Skeletal muscle tissue (tissue), 4 donors: ENCODE results near the gene FAM20B. TPM values are rescaled to one million over a fixed set of nuclear protein-coding genes. Genes with fewer than 3 reads are reported as not detected.
A peak's percentile ranks its signal among the peaks of the same experiment; 100 is the strongest.
"Not testable (repeated sequence)": the region's sequence is repeated elsewhere in the genome, so short reads cannot be mapped to it uniquely, and the experiment has no call there.

Experiments
- H3K27ac ChIP-seq: one replicate; pipeline ENCODE4 v1.7.0; 2013; ENCODE audit warnings: mild to moderate bottlenecking, low read depth, low read length, inconsistent platforms
- H3K27me3 ChIP-seq, 3 donors: one replicate each; pipeline ENCODE4 v1.7.0; 2013; ENCODE audit warnings: low read length in 3 of 3; ENCODE audit not compliant: control insufficient read depth in 3 of 3, insufficient read depth in 3 of 3
- H3K36me3 ChIP-seq, 3 donors: one replicate each; pipeline ENCODE4 v1.7.0; 2013; ENCODE audit warnings: low read length in 3 of 3; ENCODE audit not compliant: control insufficient read depth in 3 of 3, insufficient read depth in 3 of 3
- H3K4me1 ChIP-seq, 3 donors: one replicate each; pipeline ENCODE4 v1.7.0; 2013; ENCODE audit warnings: low read length in 3 of 3, mild to moderate bottlenecking in 3 of 3; ENCODE audit not compliant: control insufficient read depth in 3 of 3, insufficient read depth in 3 of 3
- H3K4me3 ChIP-seq, 3 donors: one replicate each; pipeline ENCODE4 v1.7.0; 2013; ENCODE audit warnings: low read length in 3 of 3
- H3K9ac ChIP-seq, 3 donors: one replicate each; pipeline ENCODE4 v1.7.0; 2013; ENCODE audit warnings: low read length in 3 of 3, mild to moderate bottlenecking in 3 of 3, moderate library complexity in 2 of 3, low read depth in 1 of 3
- H3K9me3 ChIP-seq, 3 donors: one replicate each; pipeline ENCODE4 v1.7.0; 2013; ENCODE audit warnings: low read length in 3 of 3; ENCODE audit not compliant: control insufficient read depth in 3 of 3
- total RNA-seq: library from RNA; depleted of rRNA; stranded (reverse); fragments of >200 nt; gene quantifications from one replicate; pipeline ENCODE4 v1.2.3, GENCODE V29; 2014
- donor health status: Osteomylitis.

Gene FAM20B, protein sequence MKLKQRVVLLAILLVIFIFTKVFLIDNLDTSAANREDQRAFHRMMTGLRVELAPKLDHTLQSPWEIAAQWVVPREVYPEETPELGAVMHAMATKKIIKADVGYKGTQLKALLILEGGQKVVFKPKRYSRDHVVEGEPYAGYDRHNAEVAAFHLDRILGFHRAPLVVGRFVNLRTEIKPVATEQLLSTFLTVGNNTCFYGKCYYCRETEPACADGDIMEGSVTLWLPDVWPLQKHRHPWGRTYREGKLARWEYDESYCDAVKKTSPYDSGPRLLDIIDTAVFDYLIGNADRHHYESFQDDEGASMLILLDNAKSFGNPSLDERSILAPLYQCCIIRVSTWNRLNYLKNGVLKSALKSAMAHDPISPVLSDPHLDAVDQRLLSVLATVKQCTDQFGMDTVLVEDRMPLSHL
- 26.6 TPM for total RNA-seq

DNA sequence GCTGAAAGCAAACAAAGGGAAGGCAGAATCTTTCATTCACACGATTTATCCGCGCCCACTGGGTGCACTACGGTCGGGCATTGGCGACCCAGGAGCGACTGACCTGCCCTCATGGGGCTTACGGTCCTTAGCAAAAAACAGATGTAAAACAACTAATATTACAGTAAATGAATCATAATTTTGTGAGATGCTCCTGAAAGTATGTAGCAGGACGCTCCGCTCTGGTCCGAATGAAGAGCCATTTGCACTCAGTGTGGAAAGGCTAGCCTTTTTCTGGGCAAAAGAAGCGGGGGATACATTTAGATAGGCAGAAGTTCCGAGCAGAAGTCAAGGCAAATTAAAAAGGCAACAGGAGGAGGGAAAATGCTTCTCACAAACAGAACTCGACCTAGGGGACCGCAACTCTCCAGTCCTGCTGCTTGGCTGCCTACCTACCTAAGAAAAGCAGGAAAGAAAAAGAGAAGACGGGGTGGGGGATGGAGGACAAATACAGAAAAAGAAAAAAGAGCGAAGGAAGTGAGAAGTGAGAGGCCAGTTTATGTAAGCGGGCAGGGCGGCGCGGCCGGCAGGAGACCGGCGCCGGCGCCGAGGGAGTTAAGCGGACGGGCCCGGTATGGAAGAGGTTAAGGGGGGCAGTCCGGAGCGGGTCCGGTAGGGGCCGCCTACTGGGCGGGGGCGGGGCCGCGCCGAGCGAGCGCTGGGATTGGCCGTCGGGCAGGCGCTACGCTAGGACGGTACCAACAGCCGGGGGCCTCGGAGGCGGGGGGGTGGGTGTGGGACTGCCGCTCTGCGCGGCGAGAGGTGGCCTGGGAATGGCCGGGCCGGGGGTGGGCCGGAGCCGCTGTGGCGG lies at the start of gene FAM20B:
Gene FAM20B (plus strand): TSS at position 770 of the 850 bp plus-strand sequence. CDS start 17,954 bp downstream, outside the sequence.
- peaks cover 27 to 29% (median 29%) of the 10 kb centered on the region in 3 donors for H3K4me1 ChIP-seq
- H3K27me3 ChIP-seq, result no peaks in the 10 kb centered on the region
- peak within 1 kb of the TSS; percentile 87 for H3K27ac ChIP-seq
- no peaks in the 10 kb centered on the region for H3K36me3 ChIP-seq
- peak within 1 kb of the TSS; percentile 83 to 89 (median 84) for H3K9ac ChIP-seq
- H3K9me3 ChIP-seq, result no peaks in the 10 kb centered on the region
- peak within 1 kb of the TSS; percentile 77 to 85 (median 84) for H3K4me3 ChIP-seq

DNA sequence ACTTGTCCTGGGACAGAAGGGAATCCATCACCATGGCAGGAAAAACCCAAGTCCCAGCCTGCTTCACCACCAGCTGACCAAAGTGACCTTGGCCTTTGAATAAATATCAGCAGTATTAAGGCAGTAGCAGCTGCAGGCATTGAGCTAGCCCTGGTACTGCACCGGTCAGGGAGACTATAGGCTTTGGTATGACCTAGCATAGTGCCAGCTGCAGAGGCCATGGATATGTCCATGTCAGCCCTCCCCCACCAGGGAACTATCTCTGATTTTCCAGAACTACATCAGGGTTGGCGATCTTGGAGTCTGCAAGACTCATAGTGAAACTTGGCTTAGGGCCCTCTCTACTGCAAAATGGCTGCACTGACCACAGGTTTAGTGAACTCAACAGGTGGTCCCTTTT lies 49.2 kb upstream of the FAM20B start:
- no peaks in the 10 kb centered on the region for H3K27me3 ChIP-seq
- peaks cover 2 to 6% (median 5%) of the 10 kb centered on the region in 3 donors for H3K9me3 ChIP-seq
- no peaks in the 10 kb centered on the region for H3K36me3 ChIP-seq
- no peak overlapping the region for H3K4me3 ChIP-seq
- peaks cover 0 to 6% (median 0%) of the 10 kb centered on the region in 3 donors for H3K4me1 ChIP-seq
- H3K9ac ChIP-seq, result no peak overlapping the region
- no peak overlapping the region for H3K27ac ChIP-seq

DNA sequence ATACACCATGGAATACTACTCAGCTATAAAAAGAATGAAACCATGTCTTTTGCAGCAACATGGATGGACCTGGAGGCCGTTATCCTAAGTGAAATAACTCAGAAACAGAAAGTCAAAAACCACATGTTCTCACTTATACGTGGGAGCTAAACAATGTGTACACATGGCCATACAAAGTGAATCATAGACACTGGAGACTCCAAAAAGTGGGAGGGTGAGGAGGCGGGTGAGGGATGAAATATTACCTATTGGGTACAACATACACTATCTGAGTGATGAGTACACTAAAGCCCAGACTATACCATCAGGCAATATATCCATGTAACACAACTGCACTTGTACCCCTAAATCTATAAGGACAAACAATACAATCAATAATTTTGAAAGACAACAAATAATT lies 39.5 kb upstream of the FAM20B start:
- Histone ChIP-seq H3K9ac (no peak overlapping the region), H3K27ac (no peak overlapping the region), H3K9me3 (no peaks in the 10 kb centered on the region), H3K36me3 (no peaks in the 10 kb centered on the region), H3K4me3 (no peak overlapping the region), H3K4me1 (no peaks in the 10 kb centered on the region), H3K27me3 (no peaks in the 10 kb centered on the region)

GRCh38 chr1:178988198-178988597 lies 37.5 kb upstream of the FAM20B start:
- not testable (repeated sequence) for H3K9ac ChIP-seq, H3K9me3 ChIP-seq, H3K4me3 ChIP-seq, H3K4me1 ChIP-seq, H3K36me3 ChIP-seq, H3K27ac ChIP-seq, H3K27me3 ChIP-seq

DNA sequence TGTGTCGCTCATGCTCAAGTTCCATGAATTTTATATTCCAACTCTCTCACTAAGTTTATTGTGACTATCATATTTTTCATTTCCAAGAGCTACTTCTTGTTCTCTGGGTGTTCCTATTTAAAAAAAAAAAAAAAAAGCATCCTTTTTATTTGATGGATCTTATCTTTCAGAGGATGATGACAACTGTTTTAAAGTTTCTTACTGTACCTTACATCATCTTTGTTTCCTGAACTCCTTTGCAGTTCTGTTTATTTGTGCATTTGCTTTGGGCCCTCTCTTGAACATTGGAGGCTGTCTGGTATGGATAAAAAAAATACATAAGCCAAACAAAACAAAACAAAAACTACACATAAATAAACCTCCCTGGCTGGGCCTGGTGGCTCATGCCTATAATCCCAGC lies 32.1 kb upstream of the FAM20B start:
- H3K4me1 ChIP-seq, result no peaks in the 10 kb centered on the region
- peaks cover 0 to 2% (median 0%) of the 10 kb centered on the region in 3 donors for H3K9me3 ChIP-seq
- no peaks in the 10 kb centered on the region for H3K27me3 ChIP-seq
- no peak overlapping the region for H3K27ac ChIP-seq
- no peaks in the 10 kb centered on the region for H3K36me3 ChIP-seq
- no peak overlapping the region for H3K4me3 ChIP-seq
- no peak overlapping the region for H3K9ac ChIP-seq

- peaks cover 3% of the 10 kb centered on the region in 3 donors for H3K4me1 ChIP-seq
- H3K9ac ChIP-seq, result no peak overlapping the region
- no peak overlapping the region for H3K27ac ChIP-seq
- peaks cover 0 to 2% (median 0%) of the 10 kb centered on the region in 3 donors for H3K9me3 ChIP-seq
- H3K36me3 ChIP-seq, result no peaks in the 10 kb centered on the region
- no peaks in the 10 kb centered on the region for H3K27me3 ChIP-seq
- no peak overlapping the region for H3K4me3 ChIP-seq
Observed at GRCh38 chr1:178997428-178997827, 28.3 kb upstream of the FAM20B start.

DNA sequence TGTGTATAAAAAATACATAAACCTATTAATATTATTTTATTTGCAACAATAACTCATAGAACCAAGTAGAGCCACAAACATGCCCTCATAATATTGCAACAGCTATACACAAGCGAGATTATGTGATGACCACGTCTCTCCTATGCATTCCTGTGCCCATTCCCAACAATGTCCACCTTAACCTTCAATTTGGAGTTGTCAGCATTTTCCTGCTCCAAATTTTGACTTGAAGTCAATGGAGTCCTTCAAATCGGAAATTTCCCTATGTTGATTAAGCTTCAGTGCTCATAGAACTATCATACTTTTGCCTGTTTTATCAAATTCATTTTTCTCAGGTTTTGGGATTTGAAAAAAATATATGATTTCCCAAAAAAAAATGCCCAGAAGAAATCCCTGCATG lies 27.4 kb upstream of the FAM20B start:
- Histone ChIP-seq H3K9ac (no peak overlapping the region), H3K36me3 (no peaks in the 10 kb centered on the region), H3K9me3 (peaks cover 0 to 2% (median 0%) of the 10 kb centered on the region in 3 donors), H3K4me3 (no peak overlapping the region), H3K4me1 (peaks cover 5 to 9% (median 9%) of the 10 kb centered on the region in 3 donors), H3K27me3 (no peaks in the 10 kb centered on the region), H3K27ac (no peak overlapping the region)

- Histone ChIP-seq H3K27ac (no peak overlapping the region), H3K4me1 (peaks cover 5 to 9% (median 9%) of the 10 kb centered on the region in 3 donors), H3K4me3 (no peak overlapping the region), H3K27me3 (no peaks in the 10 kb centered on the region), H3K36me3 (no peaks in the 10 kb centered on the region), H3K9me3 (peaks cover 0 to 2% (median 0%) of the 10 kb centered on the region in 3 donors), H3K9ac (no peak overlapping the region)
Observed at GRCh38 chr1:178999061-178999460, 26.6 kb upstream of the FAM20B start.

DNA sequence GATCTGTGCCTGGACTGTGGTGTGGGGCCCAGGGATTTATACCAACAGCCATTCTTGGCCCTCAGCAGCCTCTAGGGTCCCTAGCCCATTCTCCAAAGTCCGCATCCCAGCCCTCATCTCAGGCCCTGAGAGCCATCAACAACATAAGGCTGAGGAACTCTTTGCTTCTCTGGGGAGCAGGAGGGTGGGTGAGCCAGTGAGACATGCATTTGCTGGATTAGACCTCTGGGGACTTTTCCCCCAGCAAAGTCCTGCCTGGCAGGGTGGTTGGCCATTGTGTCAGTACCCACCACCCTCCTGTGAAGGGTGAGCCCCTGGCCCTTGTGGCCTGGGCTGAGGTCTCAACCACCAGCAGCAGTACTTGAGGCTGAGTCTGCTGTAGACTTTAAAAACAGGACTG lies 24.2 kb upstream of the FAM20B start:
- no peak overlapping the region for H3K9ac ChIP-seq
- no peaks in the 10 kb centered on the region for H3K27me3 ChIP-seq
- H3K36me3 ChIP-seq, result no peaks in the 10 kb centered on the region
- H3K27ac ChIP-seq, result no peak overlapping the region
- H3K4me1 ChIP-seq, result peaks cover 5 to 9% (median 9%) of the 10 kb centered on the region in 3 donors
- H3K9me3 ChIP-seq, result no peaks in the 10 kb centered on the region
- no peak overlapping the region for H3K4me3 ChIP-seq

- H3K9me3 ChIP-seq, H3K36me3 ChIP-seq, H3K27ac ChIP-seq, H3K4me1 ChIP-seq, H3K27me3 ChIP-seq: not testable (repeated sequence)
- H3K4me3 ChIP-seq, result peak overlapping the region in 1 of 3 donors; percentile 30
- peak overlapping the region in 2 of 3 donors; percentile 0 to 33 for H3K9ac ChIP-seq
Observed at GRCh38 chr1:179002064-179002463, 23.6 kb upstream of the FAM20B start.
